ENCODE results near the gene FLT3. TPM values are rescaled to one million over a fixed set of nuclear protein-coding genes. Genes with fewer than 3 reads are reported as not detected.
"Not testable (repeated sequence)": the region's sequence is repeated elsewhere in the genome, so short reads cannot be mapped to it uniquely, and the experiment has no call there.

FLT3 gene
- polyA plus RNA-seq, 1 experiment, result not detected

DNA sequence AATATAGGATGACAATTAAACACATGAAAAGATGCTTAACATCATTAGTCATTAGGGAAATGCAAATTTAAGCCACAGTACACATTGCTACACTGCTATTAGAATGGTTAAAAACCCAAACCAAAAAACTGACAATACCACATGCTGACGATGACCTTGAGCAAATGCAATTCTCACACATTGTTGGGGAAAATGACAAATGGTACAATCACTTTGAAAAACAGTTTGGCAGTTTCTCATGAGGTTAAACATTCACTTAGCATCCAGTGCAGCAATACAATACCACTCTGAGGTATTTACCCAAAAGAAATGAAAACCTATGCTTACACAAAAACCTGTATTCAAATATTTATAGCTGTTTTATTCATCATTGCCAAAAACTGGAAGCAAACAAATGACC lies 11.3 kb downstream of the FLT3 start:
- TF ChIP-seq, protein P1, sequence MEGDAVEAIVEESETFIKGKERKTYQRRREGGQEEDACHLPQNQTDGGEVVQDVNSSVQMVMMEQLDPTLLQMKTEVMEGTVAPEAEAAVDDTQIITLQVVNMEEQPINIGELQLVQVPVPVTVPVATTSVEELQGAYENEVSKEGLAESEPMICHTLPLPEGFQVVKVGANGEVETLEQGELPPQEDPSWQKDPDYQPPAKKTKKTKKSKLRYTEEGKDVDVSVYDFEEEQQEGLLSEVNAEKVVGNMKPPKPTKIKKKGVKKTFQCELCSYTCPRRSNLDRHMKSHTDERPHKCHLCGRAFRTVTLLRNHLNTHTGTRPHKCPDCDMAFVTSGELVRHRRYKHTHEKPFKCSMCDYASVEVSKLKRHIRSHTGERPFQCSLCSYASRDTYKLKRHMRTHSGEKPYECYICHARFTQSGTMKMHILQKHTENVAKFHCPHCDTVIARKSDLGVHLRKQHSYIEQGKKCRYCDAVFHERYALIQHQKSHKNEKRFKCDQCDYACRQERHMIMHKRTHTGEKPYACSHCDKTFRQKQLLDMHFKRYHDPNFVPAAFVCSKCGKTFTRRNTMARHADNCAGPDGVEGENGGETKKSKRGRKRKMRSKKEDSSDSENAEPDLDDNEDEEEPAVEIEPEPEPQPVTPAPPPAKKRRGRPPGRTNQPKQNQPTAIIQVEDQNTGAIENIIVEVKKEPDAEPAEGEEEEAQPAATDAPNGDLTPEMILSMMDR (IDR thresholded peaks at IDR 0.05; ENCODE audit: insufficient read depth, low read depth, low read length), result no peak

DNA sequence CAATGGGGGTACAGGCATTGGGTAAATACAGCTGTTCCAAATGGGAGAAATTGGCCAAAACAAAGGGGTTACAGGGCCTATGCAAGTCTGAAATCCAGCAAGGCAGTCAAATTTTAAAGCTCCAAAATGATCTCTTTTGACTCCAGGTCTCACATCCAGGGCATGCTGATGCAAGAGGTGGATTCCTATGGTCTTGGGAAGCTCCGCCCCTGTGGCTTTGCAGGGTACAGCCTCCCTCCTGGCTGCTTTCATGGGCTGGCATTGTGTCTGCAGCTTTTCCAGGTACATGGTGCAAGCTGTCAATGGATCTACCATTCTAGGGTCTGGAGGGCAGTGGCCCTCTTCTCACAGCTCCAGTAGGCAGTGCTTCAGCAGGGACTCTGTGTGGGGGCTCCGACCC lies 22.6 kb downstream of the FLT3 start:
- POLR2A ChIA-PET, result not testable (repeated sequence)

More for the DNA sequence above, 11.3 kb downstream of the FLT3 start:
- no peaks in the 10 kb centered on the region for H3K27me3 ChIP-seq (ENCODE audit: control insufficient read depth, insufficient read depth, low read length)
- H3K36me3 ChIP-seq (ENCODE audit: control insufficient read depth, insufficient read depth, low read length), result no peaks in the 10 kb centered on the region
- no peak overlapping the region for H3K4me3 ChIP-seq (ENCODE audit: low read depth, low read length)
- CTCF ChIA-PET, result no interaction called here
- no peak for DNase-seq (ENCODE audit: low read depth)
- POLR2A ChIA-PET, result no interaction called here

DNA sequence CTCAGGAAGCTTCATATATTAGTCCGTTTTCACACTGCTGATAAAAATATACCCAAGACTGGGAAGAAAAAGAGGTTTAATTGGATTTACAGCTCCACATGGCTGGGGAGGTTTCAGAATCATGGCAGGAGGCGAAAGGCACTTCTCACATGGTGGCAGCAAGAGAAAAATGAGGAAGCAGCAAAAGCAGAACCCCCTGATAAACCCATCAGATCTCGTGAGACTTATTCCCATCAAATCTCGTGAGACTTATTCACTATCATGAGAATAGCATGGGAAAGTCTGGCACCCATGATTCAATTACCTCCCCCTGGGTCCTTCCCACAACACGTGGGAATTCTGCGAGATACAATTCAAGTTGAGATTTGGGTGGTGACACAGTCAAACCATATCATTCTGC lies 23.1 kb downstream of the FLT3 start:
- TF ChIP-seq, protein P1 (IDR thresholded peaks at IDR 0.05; ENCODE audit: insufficient read depth, low read depth, low read length), result no peak
- no peak for DNase-seq (ENCODE audit: low read depth)
- Histone ChIP-seq H3K27me3 (ENCODE audit: control insufficient read depth, insufficient read depth, low read length) (0 out of 2 replicates have a peak, but pooled peaks cover 1% of the 10 kb centered on the region), H3K36me3 (ENCODE audit: control insufficient read depth, insufficient read depth, low read length) (no peaks in the 10 kb centered on the region), H3K4me3 (ENCODE audit: low read depth, low read length) (no peak overlapping the region)
- POLR2A ChIA-PET, result no interaction called here
- CTCF ChIA-PET, result interaction anchor here (0.6 to 1.7 kb wide), 2 partner anchors 124 to 315 kb away, joined by 3 read pairs; no protein-coding TSS in a partner anchor

More for the DNA sequence above, 22.6 kb downstream of the FLT3 start:
- H3K36me3 ChIP-seq (ENCODE audit: control insufficient read depth, insufficient read depth, low read length); H3K4me3 ChIP-seq (ENCODE audit: low read depth, low read length); H3K27me3 ChIP-seq (ENCODE audit: control insufficient read depth, insufficient read depth, low read length); DNase-seq (ENCODE audit: low read depth): not testable (repeated sequence)
- CTCF ChIA-PET, result interaction anchor here (0.6 to 1.7 kb wide), 3 partner anchors 9 to 314 kb away, joined by 3 read pairs; no protein-coding TSS in a partner anchor

DNA sequence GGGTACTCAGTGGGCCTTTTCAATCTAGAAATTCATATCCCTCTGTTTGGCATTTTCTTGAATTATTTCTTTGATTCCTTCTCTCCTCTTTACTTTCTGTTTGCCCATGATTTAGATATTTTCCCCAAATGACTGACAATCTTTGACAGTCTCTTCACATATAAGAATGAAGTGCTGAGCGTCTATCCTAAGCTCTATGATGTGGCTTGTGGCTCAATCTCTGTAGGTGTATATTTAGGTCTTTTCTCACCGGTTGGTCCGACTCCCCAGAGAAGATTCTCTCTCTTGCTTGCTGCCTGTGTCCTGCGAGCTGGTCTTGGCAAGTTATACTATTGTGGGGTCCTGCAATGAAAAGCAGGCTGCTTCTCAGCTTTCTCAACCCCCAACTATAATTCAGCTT lies 29.0 kb downstream of the FLT3 start:
- no peak for DNase-seq (ENCODE audit: low read depth)
- Histone ChIP-seq H3K36me3 (ENCODE audit: control insufficient read depth, insufficient read depth, low read length) (no peaks in the 10 kb centered on the region), H3K27me3 (ENCODE audit: control insufficient read depth, insufficient read depth, low read length) (peaks cover 3% of the 10 kb centered on the region; the same call in 1 of the 2 replicates), H3K4me3 (ENCODE audit: low read depth, low read length) (no peak overlapping the region)
- ChIA-PET POLR2A (no interaction called here), CTCF (no interaction called here)
- TF ChIP-seq, protein P1 (IDR thresholded peaks at IDR 0.05; ENCODE audit: insufficient read depth, low read depth, low read length), result no peak

DNA sequence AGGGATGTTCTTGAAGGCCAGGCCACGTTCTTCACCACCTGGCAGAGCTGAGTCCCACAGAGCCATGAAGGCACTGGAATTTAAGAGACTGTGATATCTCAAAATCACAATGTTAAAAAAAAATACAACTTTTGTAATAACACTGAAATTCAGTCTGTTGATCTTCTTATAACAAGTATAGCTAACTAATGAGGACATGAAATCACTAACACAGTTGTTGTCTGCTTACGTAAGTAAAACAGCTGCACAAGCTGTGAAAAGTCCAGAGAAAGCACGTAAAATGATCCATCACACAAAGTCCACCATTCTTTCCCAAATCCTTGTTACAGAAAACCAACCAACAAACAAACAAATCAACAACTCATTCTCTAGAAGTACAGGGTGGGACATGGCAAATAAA lies 32.9 kb downstream of the FLT3 start:
- DNase-seq (ENCODE audit: low read depth), result no peak
- CTCF ChIA-PET, result interaction anchor here (0.9 kb wide), 1 partner anchor 12 kb away, joined by 3 read pairs; no protein-coding TSS in a partner anchor

More for the DNA sequence above, 32.9 kb downstream of the FLT3 start:
- TF ChIP-seq, protein P1 (IDR thresholded peaks at IDR 0.05; ENCODE audit: insufficient read depth, low read depth, low read length), result no peak
- POLR2A ChIA-PET, result no interaction called here
- H3K36me3 ChIP-seq (ENCODE audit: control insufficient read depth, insufficient read depth, low read length), result no peaks in the 10 kb centered on the region
- peaks cover 1% of the 10 kb centered on the region; the same call in 1 of the 2 replicates for H3K27me3 ChIP-seq (ENCODE audit: control insufficient read depth, insufficient read depth, low read length)
- H3K4me3 ChIP-seq (ENCODE audit: low read depth, low read length), result no peak overlapping the region
